GM12878 (cell line): Measurements from ENCODE around the gene SLC35B4.

Experiments used
- FOXM1 ChIP-seq: IDR thresholded peaks from 2 replicates; pipeline ENCODE4 v1.6.1; 2012; ENCODE audit warnings: low read depth, mild to moderate bottlenecking, inconsistent platforms, low read length, moderate library complexity
- SIN3A ChIP-seq: IDR thresholded peaks from 2 replicates; pipeline ENCODE4 v1.6.1; 2012; ENCODE audit warnings: low read depth, low read length, improper control_type of control experiment
- SRF ChIP-seq, 2 experiments: IDR thresholded peaks; 2 replicates each; pipeline ENCODE4 v1.6.1; 2011; ENCODE audit warnings: low read depth in 2 of 2, low read length in 2 of 2, mild to moderate bottlenecking in 1 of 2, moderate library complexity in 1 of 2
- TF ChIP-seq, protein P1 (sequence below): fragments of 450-650 bp; IDR thresholded peaks from 2 replicates; pipeline ENCODE4 v1.6.1; 2017; ENCODE audit warnings: antibody characterized with exemption, mild to moderate bottlenecking, moderate library complexity
- TF ChIP-seq, protein P2 (sequence below), 3 experiments: IDR thresholded peaks in 2 of 3; conservative IDR thresholded peaks in 1 of 3; 2 replicates each; pipeline ENCODE4 v1.5.1; 2011; ENCODE audit warnings: low read depth in 3 of 3, low read length in 3 of 3, mild to moderate bottlenecking in 3 of 3, control low read depth in 2 of 3, moderate library complexity in 2 of 3, inconsistent platforms in 1 of 3, mixed read lengths in 1 of 3; ENCODE audit not compliant: control insufficient read depth in 2 of 3, insufficient read depth in 1 of 3; ENCODE audit errors: extremely low read depth in 1 of 3

DNA sequence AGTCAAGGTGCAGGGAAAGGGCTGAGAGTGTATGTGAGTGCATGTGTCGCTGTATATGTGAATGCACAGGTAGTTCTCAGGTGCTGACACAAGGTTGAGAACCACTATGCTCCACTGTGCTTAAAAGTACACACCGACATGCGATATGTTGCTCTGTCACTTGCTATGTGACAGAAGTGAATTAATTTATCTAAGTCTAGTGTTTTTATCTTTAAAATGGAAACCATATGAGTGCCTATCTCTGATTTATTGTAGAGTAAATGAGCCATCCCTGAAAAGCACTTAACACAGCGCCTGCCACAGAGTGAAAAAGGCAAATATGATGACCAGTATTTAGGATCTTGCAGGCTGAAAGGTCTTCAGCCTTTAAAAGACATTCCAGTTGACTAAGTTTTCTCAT, 4.9 kb downstream of the SLC35B4 start:
- TF ChIP-seq, protein P1, sequence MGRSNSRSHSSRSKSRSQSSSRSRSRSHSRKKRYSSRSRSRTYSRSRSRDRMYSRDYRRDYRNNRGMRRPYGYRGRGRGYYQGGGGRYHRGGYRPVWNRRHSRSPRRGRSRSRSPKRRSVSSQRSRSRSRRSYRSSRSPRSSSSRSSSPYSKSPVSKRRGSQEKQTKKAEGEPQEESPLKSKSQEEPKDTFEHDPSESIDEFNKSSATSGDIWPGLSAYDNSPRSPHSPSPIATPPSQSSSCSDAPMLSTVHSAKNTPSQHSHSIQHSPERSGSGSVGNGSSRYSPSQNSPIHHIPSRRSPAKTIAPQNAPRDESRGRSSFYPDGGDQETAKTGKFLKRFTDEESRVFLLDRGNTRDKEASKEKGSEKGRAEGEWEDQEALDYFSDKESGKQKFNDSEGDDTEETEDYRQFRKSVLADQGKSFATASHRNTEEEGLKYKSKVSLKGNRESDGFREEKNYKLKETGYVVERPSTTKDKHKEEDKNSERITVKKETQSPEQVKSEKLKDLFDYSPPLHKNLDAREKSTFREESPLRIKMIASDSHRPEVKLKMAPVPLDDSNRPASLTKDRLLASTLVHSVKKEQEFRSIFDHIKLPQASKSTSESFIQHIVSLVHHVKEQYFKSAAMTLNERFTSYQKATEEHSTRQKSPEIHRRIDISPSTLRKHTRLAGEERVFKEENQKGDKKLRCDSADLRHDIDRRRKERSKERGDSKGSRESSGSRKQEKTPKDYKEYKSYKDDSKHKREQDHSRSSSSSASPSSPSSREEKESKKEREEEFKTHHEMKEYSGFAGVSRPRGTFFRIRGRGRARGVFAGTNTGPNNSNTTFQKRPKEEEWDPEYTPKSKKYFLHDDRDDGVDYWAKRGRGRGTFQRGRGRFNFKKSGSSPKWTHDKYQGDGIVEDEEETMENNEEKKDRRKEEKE = no peak
- TF ChIP-seq FOXM1 (no peak), SIN3A (no peak), SRF (IDR thresholded peaks at IDR 0.05; ENCODE audit: low read depth in 2 of 2, low read length in 2 of 2) (no peak)
- TF ChIP-seq, protein P2, sequence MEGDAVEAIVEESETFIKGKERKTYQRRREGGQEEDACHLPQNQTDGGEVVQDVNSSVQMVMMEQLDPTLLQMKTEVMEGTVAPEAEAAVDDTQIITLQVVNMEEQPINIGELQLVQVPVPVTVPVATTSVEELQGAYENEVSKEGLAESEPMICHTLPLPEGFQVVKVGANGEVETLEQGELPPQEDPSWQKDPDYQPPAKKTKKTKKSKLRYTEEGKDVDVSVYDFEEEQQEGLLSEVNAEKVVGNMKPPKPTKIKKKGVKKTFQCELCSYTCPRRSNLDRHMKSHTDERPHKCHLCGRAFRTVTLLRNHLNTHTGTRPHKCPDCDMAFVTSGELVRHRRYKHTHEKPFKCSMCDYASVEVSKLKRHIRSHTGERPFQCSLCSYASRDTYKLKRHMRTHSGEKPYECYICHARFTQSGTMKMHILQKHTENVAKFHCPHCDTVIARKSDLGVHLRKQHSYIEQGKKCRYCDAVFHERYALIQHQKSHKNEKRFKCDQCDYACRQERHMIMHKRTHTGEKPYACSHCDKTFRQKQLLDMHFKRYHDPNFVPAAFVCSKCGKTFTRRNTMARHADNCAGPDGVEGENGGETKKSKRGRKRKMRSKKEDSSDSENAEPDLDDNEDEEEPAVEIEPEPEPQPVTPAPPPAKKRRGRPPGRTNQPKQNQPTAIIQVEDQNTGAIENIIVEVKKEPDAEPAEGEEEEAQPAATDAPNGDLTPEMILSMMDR (IDR thresholded peaks at IDR 0.05 in 2 of 3, conservative IDR thresholded peaks at IDR 0.05 in 1 of 3; ENCODE audit: control insufficient read depth in 2 of 3, extremely low read depth in 1 of 3, insufficient read depth in 1 of 3, low read depth in 3 of 3, low read length in 3 of 3) = no peak
